PC-9 (cell line): ENCODE results near the gene MAN1A1.

Experiments used
- CTCF ChIP-seq: fragments of 200-600 bp; sonication (generic); conservative IDR thresholded peaks from 2 replicates; pipeline ENCODE4 v1.6.1; 2017; ENCODE audit warnings: mixed run types, antibody characterized with exemption, mild to moderate bottlenecking, moderate library complexity
- EZH2 ChIP-seq: fragments of 200-600 bp; sonication (generic); IDR thresholded peaks from 2 replicates; pipeline ENCODE4 v1.8.0; 2017; ENCODE audit warnings: antibody characterized with exemption, low read depth

GRCh38 chr6:119312875-119313338, 36.7 kb downstream of the MAN1A1 start:
- TF ChIP-seq CTCF: no peak
- no peak for TF ChIP-seq EZH2
